GM21526 (cell line): ENCODE results near the gene BORCS5.
A peak's percentile ranks its signal among the peaks of the same experiment; 100 is the strongest.
"Not testable (repeated sequence)": the region's sequence is repeated elsewhere in the genome, so short reads cannot be mapped to it uniquely, and the experiment has no call there.

Experiments used
- ATAC-seq: cut with Tn5 transposase; IDR thresholded peaks from one replicate; pipeline ENCODE4 v1.9.1; 2021; ENCODE audit warnings: moderate library complexity; ENCODE audit not compliant: unreplicated experiment, low FRiP score

The BORCS5 gene

GRCh38 chr12:12356896-12357718 is at the start of gene BORCS5:
TSS of gene BORCS5 (plus strand) at chr12:12357078. CDS start at chr12:12357452, 374 bp downstream.
- peak; percentile 88 for ATAC-seq

GRCh38 chr12:12310695-12311094 is 46.2 kb upstream of the BORCS5 start:
- not testable (repeated sequence) for ATAC-seq

- no peak for ATAC-seq
These were observed 41.0 kb upstream of the BORCS5 start for GRCh38 chr12:12315838-12316237.

DNA sequence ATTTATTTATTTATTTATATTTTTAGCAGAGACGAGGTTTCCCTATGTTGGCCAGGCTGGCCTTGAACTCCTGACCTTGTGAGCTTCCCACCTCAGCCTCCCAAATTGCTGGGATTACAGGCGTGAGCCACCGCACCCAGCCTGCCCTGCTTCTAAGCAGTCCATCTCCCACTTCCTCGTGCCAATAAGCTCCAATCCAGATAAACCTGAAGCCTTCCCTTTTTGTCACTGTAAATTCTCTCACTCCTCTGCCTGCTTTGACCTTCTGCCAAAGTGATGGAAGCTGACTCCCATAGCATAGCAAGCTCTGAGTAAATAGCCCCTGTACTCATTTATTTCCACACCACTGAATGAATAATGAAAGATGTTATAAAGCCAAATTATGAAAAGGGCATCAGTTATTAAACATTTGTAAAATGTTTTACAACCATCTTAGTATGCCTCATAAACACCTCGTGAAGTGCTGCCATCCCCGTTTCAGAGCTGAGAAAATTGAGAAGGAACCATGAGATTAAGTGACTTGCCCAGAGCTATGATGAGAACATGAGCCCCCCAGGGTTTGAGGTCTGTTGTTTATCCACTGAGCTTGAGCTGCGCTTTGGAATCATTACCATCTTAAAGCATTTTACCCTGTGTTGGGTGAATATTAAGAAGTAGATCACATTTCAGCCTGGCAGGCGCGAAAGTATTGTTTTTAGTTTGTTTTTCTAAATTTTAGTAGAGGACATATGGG is 37.3 kb upstream of the BORCS5 start:
- ATAC-seq = no peak

- ATAC-seq = no peak
These were observed 33.8 kb upstream of the BORCS5 start for GRCh38 chr12:12323118-12323517.

DNA sequence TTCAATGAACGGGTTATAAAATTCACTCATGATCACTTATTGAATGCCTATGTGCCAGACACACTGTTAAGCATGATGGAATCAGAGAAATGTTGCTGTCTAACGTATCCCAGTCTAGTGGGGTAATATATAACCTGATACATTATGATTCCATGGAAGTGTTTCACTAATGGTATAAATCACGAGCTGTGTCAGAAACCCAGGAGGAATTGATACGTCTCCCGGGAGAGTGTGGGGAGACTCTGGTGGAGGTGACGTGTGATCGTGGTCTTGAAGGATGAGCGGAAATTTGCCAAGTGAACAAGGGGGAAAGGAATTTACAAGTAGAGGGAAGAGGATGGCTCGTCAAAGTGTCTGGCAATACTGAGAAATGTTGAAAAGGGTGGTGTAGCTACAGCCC is 33.3 kb upstream of the BORCS5 start:
- ATAC-seq = no peak

- ATAC-seq = no peak
These were observed 30.6 kb upstream of the BORCS5 start for GRCh38 chr12:12326262-12326661.

GRCh38 chr12:12327802-12328201 is 29.1 kb upstream of the BORCS5 start:
- ATAC-seq = no peak

GRCh38 chr12:12331244-12331771 is 25.6 kb upstream of the BORCS5 start:
- no peak for ATAC-seq

GRCh38 chr12:12331896-12332295 is 25.0 kb upstream of the BORCS5 start:
- no peak for ATAC-seq

GRCh38 chr12:12333407-12334366 is 23.2 kb upstream of the BORCS5 start:
- no peak for ATAC-seq

DNA sequence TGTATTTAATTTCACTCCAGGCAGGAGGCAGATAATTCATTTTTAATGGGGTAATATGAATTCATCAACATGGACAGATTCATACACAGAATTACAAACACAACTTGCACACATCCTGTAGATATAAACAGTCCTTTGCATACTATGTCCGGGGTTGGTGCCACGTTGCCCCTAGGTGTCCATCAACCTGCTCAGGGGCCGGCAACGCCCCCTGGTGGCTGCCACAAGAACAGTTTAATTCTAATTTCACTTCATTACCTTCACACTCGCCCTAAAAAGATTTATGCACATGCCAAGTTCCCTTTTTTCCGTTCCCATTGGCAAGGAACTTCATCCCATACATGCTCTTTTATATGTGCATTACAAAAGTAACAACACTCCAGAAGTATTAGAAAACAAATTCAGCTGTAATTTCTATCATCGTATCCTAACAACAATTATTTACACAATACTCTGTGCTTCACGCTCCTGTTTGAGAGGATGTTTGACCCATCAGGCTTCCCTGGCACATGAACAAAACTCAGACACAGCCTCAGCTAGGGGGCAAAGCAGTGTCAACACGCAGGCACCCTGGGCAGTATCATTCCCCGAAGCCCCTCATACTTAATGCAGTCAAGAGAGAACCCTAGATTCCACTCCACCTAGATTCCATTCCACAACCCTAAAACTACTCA is 22.4 kb upstream of the BORCS5 start:
- peak; percentile 60 for ATAC-seq

- peak; percentile 51 for ATAC-seq
These were observed 20.8 kb upstream of the BORCS5 start for GRCh38 chr12:12336049-12336411.

DNA sequence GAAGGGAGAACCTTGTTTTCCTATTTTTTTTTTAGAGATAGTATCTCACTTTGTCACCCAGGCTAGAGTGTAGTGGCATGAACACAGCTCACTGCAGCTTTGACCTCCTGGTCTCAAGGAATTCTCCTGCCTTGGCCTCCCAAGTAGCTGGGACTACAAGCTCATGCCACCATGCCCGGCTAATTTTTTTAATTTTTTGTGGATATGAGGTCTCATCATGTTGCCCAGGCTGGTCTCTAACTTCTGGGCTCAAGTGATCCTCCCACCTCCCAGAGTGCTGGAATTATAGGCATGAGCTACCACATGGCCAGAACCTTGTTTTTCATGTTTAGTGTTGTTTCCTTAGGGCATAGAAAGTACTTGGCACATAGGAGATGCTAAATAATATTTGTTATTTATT is 20.4 kb upstream of the BORCS5 start:
- ATAC-seq = no peak

- no peak for ATAC-seq
These were observed 18.2 kb upstream of the BORCS5 start for GRCh38 chr12:12338527-12339168.

DNA sequence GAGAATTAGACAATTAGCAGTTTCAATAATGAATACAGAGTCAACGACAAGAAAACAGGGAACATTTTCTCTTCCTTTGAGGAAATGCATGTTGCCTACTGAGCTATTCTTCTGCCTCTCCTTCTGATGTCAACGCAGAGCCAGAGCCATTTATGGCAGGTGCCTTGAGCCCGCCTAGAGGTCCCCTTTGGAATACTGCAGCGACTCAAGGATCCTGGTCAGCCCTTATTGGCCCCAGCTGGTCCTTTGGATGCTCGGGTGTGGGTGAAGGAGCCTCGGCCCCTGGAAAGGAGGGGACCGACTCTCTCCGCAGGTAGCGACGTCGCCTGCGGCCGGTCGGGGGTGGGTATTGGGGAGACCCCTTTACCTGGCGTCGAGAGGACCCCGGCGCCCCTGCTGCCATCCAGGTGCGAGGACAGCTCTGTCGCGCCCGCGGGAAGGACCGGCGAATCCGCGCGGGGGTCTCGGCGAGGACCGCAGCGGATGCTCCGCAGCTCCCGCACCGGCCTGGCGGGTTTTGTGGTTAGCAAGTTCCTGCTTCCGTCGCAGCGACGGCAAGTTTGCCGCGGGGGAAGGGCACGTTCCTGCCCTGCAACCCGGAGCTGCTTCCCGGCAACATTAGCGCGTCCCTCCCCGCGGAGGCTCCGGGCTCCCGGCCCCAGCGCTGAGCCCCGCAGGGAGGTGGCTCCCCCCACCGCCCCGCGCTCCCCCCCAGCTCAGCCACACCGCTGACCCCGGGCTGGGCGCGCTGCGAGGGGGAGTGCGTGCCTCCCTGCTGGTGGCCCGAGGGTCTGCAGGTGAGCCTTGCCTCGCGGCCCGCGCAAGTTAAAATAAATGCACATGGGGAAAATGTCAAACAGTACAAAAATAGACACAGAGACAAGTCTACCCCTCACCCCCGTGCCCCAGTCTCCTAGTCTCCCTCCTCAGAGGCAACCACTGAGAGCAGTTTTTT is 6.9 kb upstream of the BORCS5 start, which contains the start of gene MANSC1:
TSS of gene MANSC1 (minus strand) at position 532 of the 955 bp plus-strand sequence. CDS start 6,928 bp downstream, outside the sequence.
- ATAC-seq = no peak

GRCh38 chr12:12350868-12351463 is 5.9 kb upstream of the BORCS5 start:
- ATAC-seq = no peak
